Measurements from ENCODE around the gene SPIN2B.
"Not testable (repeated sequence)": the region's sequence is repeated elsewhere in the genome, so short reads cannot be mapped to it uniquely, and the experiment has no call there.

SPIN2B gene

GRCh38 chrX:57134702-57135101, 13.4 kb upstream of the SPIN2B start:
- H3K4me3 ChIP-seq (ENCODE audit: low read depth, low read length) = no peak overlapping the region
- TF ChIP-seq, protein P1, sequence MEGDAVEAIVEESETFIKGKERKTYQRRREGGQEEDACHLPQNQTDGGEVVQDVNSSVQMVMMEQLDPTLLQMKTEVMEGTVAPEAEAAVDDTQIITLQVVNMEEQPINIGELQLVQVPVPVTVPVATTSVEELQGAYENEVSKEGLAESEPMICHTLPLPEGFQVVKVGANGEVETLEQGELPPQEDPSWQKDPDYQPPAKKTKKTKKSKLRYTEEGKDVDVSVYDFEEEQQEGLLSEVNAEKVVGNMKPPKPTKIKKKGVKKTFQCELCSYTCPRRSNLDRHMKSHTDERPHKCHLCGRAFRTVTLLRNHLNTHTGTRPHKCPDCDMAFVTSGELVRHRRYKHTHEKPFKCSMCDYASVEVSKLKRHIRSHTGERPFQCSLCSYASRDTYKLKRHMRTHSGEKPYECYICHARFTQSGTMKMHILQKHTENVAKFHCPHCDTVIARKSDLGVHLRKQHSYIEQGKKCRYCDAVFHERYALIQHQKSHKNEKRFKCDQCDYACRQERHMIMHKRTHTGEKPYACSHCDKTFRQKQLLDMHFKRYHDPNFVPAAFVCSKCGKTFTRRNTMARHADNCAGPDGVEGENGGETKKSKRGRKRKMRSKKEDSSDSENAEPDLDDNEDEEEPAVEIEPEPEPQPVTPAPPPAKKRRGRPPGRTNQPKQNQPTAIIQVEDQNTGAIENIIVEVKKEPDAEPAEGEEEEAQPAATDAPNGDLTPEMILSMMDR (IDR thresholded peaks at IDR 0.05; ENCODE audit: low read depth, low read length) = no peak

GRCh38 chrX:57133706-57134105, 12.4 kb upstream of the SPIN2B start:
- TF ChIP-seq, protein P1 (IDR thresholded peaks at IDR 0.05; ENCODE audit: low read depth, low read length) = no peak
- no peak overlapping the region for H3K4me3 ChIP-seq (ENCODE audit: low read depth, low read length)

DNA sequence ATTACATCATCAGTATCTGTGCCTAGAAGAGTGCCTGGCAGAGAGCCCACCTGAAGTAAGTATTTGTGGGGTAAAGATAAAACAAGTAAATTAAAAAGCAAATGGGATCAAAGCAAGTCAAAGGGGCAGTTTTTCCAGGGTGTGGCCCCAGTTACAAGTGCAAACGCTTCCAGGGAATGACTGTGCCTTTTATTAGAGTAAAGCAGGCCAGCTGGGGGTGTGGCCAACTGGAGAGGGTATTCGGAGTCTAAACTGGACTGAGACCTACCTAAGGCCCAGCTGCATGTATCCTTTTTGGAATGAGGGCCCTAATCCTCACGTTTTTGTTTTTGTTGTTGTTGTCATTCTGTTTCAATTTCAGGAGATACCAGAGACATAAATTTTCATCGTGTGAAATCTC, 11.9 kb upstream of the SPIN2B start:
- H3K4me3 ChIP-seq (ENCODE audit: low read depth, low read length) = not testable (repeated sequence)

- TF ChIP-seq, protein P1 (IDR thresholded peaks at IDR 0.05; ENCODE audit: low read depth, low read length) = no peak
- no peak overlapping the region for H3K4me3 ChIP-seq (ENCODE audit: low read depth, low read length)
Observed at GRCh38 chrX:57132046-57132445, 10.7 kb upstream of the SPIN2B start.

DNA sequence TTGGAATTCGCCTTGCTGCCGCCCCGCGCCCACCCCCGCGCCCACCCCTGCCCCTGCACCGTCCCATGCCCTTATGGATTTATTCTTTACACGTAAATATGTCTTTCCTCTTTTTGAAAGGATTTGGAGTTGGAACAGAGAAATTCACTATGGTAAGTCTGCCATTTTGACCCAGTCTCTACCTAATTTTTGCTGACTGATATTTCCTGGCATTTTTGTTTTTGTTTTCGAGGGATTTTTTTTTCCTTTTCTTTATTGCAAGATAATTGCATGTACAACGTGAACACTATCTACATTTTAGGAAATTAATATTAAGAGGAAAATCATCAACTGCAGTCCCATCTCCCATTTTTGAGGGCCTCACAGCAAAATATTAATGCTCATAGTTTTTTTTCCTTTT, 468 bp upstream of the SPIN2B start:
- H3K4me3 ChIP-seq (ENCODE audit: low read depth, low read length) = peak overlapping the region; percentile 63
- TF ChIP-seq, protein P1 (IDR thresholded peaks at IDR 0.05; ENCODE audit: low read depth, low read length) = no peak

- H3K4me3 ChIP-seq (ENCODE audit: low read depth, low read length) = peak overlapping the region; percentile 63
Observed at GRCh38 chrX:57120619-57121161, 658 bp downstream of the SPIN2B start.

DNA sequence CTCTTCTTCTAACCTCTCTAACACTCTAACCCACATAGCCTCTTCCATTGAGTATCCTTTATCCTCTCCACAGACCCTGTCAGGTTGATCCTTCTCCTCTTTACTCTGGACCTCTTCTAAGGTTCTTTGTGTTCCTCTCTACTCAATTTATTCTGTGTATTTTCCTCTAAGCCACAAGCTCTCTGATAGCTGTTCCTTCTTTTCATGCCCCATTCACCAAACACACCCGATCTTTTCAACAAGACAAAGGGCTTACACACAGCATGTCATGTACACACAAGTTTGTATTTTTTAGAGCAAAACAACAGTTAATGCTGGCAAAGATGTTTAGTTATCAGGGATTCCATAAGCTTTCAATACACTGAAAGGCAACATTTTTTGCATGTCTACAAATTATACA, 1.9 kb downstream of the SPIN2B start:
- H3K4me3 ChIP-seq (ENCODE audit: low read depth, low read length) = no peak overlapping the region
- TF ChIP-seq, protein P1 (IDR thresholded peaks at IDR 0.05; ENCODE audit: low read depth, low read length) = no peak

DNA sequence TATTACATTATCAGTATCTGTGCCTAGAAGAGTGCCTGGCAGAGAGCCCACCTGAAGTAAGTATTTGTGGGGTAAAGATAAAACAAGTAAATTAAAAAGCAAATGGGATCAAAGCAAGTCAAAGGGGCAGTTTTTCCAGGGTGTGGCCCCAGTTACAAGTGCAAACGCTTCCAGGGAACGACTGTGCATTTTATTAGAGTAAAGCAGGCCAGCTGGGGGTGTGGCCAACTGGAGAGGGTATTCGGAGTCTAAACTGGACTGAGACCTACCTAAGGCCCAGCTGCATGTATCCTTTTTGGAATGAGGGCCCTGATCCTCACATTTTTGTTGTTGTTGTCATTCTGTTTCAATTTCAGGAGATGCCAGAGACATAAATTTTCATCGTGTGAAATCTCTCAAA, 3.8 kb downstream of the SPIN2B start:
- not testable (repeated sequence) for H3K4me3 ChIP-seq (ENCODE audit: low read depth, low read length)

- TF ChIP-seq, protein P1 (IDR thresholded peaks at IDR 0.05; ENCODE audit: low read depth, low read length) = no peak
- H3K4me3 ChIP-seq (ENCODE audit: low read depth, low read length) = no peak overlapping the region
Observed at GRCh38 chrX:57104921-57105398, 16.4 kb downstream of the SPIN2B start.

All from WI38 (cell line).